HepG2 (cell line): ENCODE measurements around the gene SORD. TPM values are rescaled to one million over a fixed set of nuclear protein-coding genes. Genes with fewer than 3 reads are reported as not detected.
A peak's percentile ranks its signal among the peaks of the same experiment; 100 is the strongest.

Experiments
- ATF7 ChIP-seq, 2 experiments: fragments of 450-650 bp in 1 of 2; sonication (generic) in 1 of 2; formaldehyde crosslinking in 1 of 2; IDR thresholded peaks; 2 replicates each; pipeline versions ENCODE4 v1.4.0 to v1.6.1; 2016 to 2020; ENCODE audit warnings: antibody characterized with exemption in 1 of 2, mild to moderate bottlenecking in 1 of 2, missing genetic modification reagents in 1 of 2
- BRD4 ChIP-seq: sonication (generic); formaldehyde crosslinking; IDR thresholded peaks from 2 replicates; pipeline ENCODE4 v1.4.0; 2020; ENCODE audit warnings: missing genetic modification reagents
- EEA1 ChIP-seq: sonication (generic); formaldehyde crosslinking; IDR thresholded peaks from 2 replicates; pipeline ENCODE4 v1.5.1; 2020; ENCODE audit warnings: mild to moderate bottlenecking, missing genetic modification reagents, borderline replicate concordance
- ISL2 ChIP-seq: sonication (generic); formaldehyde crosslinking; IDR thresholded peaks from 2 replicates; pipeline ENCODE4 v1.5.0; 2020; ENCODE audit warnings: missing genetic modification reagents
- MLX ChIP-seq: IDR thresholded peaks from 2 replicates; pipeline ENCODE4 v1.6.1; 2016
- NBN ChIP-seq: fragments of 450-650 bp; conservative IDR thresholded peaks from 2 replicates; pipeline ENCODE4 v1.6.1; 2017
- NPAS2 ChIP-seq: sonication (generic); formaldehyde crosslinking; IDR thresholded peaks from 2 replicates; pipeline ENCODE4 v1.8.0; 2022; ENCODE audit warnings: mild to moderate bottlenecking, missing genetic modification reagents, borderline replicate concordance
- PTBP1 ChIP-seq: fragments of 200-400 bp; formaldehyde crosslinking; IDR thresholded peaks from 2 replicates; pipeline ENCODE4 v1.6.1; 2018; ENCODE audit warnings: low read length, low read depth; ENCODE audit not compliant: poor library complexity, severe bottlenecking
- REPIN1 ChIP-seq: sonication (generic); formaldehyde crosslinking; IDR thresholded peaks from 2 replicates; pipeline ENCODE4 v1.8.0; 2022; ENCODE audit warnings: missing genetic modification reagents, low read depth, mild to moderate bottlenecking, borderline replicate concordance
- RNF2 ChIP-seq: fragments of 450-650 bp; conservative IDR thresholded peaks from 2 replicates; pipeline ENCODE4 v1.6.1; 2016; ENCODE audit warnings: low read depth
- SAFB2 ChIP-seq: sonication (generic); formaldehyde crosslinking; IDR thresholded peaks from 2 replicates; pipeline ENCODE4 v1.5.1; 2020; ENCODE audit warnings: missing genetic modification reagents, low read depth, mild to moderate bottlenecking, borderline replicate concordance
- SUZ12 ChIP-seq: fragments of 150-350 bp; IDR thresholded peaks from 2 replicates; pipeline ENCODE4 v1.6.1; 2014; ENCODE audit warnings: low read depth, low read length
- THAP11 ChIP-seq: IDR thresholded peaks from 2 replicates; pipeline ENCODE4 v1.6.1; 2016; ENCODE audit warnings: missing biosample characterization, missing genetic modification reagents
- ZFP62 ChIP-seq: sonication (generic); formaldehyde crosslinking; IDR thresholded peaks from 2 replicates; pipeline ENCODE4 v1.4.0; 2020; ENCODE audit warnings: missing genetic modification reagents
- ZNF354B ChIP-seq: sonication (generic); formaldehyde crosslinking; IDR thresholded peaks from 2 replicates; pipeline ENCODE4 v1.8.0; 2022; ENCODE audit warnings: mild to moderate bottlenecking, missing genetic modification reagents
- ZNF597 ChIP-seq: sonication (generic); formaldehyde crosslinking; IDR thresholded peaks from 2 replicates; pipeline ENCODE4 v1.5.0; 2020; ENCODE audit warnings: missing genetic modification reagents
- ZNF709 ChIP-seq: sonication (generic); formaldehyde crosslinking; IDR thresholded peaks from 2 replicates; pipeline ENCODE4 v1.5.0; 2020; ENCODE audit warnings: mild to moderate bottlenecking, missing genetic modification reagents
- ZNF746 ChIP-seq: sonication (generic); formaldehyde crosslinking; IDR thresholded peaks from 2 replicates; pipeline ENCODE4 v1.8.0; 2022; ENCODE audit warnings: mild to moderate bottlenecking, missing genetic modification reagents
- polyA plus RNA-seq, 8 experiments: library from polyadenylated mRNA; depleted of rRNA in 3 of 8; stranded (reverse) in 7 of 8; unstranded in 1 of 8; fragments of >200 nt; fragmentation: Illumina TruSeq in 4 of 8; extraction: Trizol in 4 of 8; gene quantifications; 2 replicates each; pipeline versions ENCODE4 v1.2.1 to v1.2.3, GENCODE V29; 2011 to 2016; ENCODE audit warnings: low read depth in 4 of 8, missing spikeins in 1 of 8, mixed read lengths in 1 of 8; ENCODE audit not compliant: insufficient read depth in 1 of 8
- total RNA-seq, 5 experiments: library from RNA; depleted of rRNA; stranded (reverse); fragments of >200 nt; fragmentation: Illumina TruSeq; extraction: Trizol; gene quantifications; 2 replicates each; pipeline ENCODE4 v1.2.3, GENCODE V29; 2016; ENCODE audit warnings: low read depth in 1 of 5
- TF ChIP-seq, protein P1 (sequence below): sonication (generic); formaldehyde crosslinking; conservative IDR thresholded peaks from 2 replicates; pipeline ENCODE4 v1.4.0; 2020; ENCODE audit warnings: missing genetic modification reagents
- TF ChIP-seq, protein P2 (sequence below): sonication (generic); formaldehyde crosslinking; IDR thresholded peaks from 2 replicates; pipeline ENCODE4 v1.5.0; 2020; ENCODE audit warnings: mild to moderate bottlenecking, missing genetic modification reagents
- TF ChIP-seq, protein P3 (sequence below): sonication (generic); formaldehyde crosslinking; IDR thresholded peaks from 2 replicates; pipeline ENCODE4 v1.4.0; 2020; ENCODE audit warnings: missing genetic modification reagents, borderline replicate concordance

Gene SORD
- total and polyA plus RNA-seq, 2 of the 13 experiments (the other 11 are each of a cell fraction or from before 2014, with no cell fraction given), result 59.1 to 95.3 TPM

DNA sequence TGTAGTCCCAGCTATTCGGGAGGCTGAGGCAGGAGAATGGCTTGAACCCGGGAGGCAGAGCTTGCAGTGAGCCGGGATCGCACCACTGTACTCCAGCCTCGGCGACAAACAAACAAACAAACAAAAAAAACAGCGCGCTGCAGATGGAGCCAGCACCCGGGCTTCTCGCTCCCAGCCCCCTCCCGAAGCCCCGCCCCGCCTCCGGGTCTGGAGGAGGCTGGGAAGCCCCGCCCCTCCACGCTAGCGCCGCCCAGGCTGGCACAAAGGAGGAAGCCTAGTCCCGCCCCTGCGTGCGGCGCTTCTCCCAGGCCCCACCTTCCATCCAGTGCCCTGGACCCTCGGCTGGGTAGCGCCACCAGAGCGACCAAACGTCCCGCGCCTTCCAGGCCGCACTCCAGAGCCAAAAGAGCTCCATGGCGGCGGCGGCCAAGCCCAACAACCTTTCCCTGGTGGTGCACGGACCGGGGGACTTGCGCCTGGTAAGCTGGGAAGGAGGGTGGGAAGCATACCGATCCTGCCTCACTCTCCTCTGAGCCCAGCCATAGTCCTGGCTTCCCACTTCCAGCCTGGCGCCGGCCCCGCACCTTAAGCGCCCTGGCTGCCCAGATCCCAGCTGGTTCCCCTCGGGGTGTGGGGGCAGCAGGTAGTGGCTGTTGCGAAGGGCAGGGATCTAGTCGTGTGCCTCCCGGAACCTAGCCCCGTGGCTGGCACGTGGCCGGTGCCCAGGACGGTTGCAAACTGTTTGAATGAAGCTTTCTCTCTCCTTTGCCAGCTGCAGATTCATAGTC lies at the start of gene SORD (continued):
- TF ChIP-seq, protein P1, sequence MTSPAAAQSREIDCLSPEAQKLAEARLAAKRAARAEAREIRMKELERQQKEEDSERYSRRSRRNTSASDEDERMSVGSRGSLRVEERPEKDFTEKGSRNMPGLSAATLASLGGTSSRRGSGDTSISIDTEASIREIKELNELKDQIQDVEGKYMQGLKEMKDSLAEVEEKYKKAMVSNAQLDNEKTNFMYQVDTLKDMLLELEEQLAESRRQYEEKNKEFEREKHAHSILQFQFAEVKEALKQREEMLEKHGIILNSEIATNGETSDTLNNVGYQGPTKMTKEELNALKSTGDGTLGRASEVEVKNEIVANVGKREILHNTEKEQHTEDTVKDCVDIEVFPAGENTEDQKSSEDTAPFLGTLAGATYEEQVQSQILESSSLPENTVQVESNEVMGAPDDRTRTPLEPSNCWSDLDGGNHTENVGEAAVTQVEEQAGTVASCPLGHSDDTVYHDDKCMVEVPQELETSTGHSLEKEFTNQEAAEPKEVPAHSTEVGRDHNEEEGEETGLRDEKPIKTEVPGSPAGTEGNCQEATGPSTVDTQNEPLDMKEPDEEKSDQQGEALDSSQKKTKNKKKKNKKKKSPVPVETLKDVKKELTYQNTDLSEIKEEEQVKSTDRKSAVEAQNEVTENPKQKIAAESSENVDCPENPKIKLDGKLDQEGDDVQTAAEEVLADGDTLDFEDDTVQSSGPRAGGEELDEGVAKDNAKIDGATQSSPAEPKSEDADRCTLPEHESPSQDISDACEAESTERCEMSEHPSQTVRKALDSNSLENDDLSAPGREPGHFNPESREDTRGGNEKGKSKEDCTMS, result 0 out of 2 replicates have a peak, but pooled peaks have one; percentile 36
- TF ChIP-seq THAP11 (CRISPR knock-in tag) (no peak), SAFB2 (CRISPR knock-in tag) (peak; percentile 76; the same call in 1 of the 2 replicates), SUZ12 (no peak), ZFP62 (CRISPR knock-in tag) (no peak), RNF2 (peak; percentile 69; the same call in 1 of the 2 replicates), NBN (no peak), ZNF354B (no peak), REPIN1 (peak; percentile 35), ZNF597 (no peak), NPAS2 (CRISPR knock-in tag) (no peak), PTBP1 (peak; percentile 68), ISL2 (CRISPR knock-in tag) (0 out of 2 replicates have a peak, but pooled peaks have one; percentile 13), MLX (CRISPR knock-in tag) (no peak; the same call in 1 of the 2 replicates), BRD4 (CRISPR knock-in tag) (no peak), ATF7 (IDR thresholded peaks at IDR 0.05) (no peak), ATF7 (CRISPR knock-in tag; IDR thresholded peaks at IDR 0.05) (no peak), ZNF709 (CRISPR knock-in tag) (peak; percentile 69; the same call in 1 of the 2 replicates), ZNF746 (CRISPR knock-in tag) (no peak), EEA1 (peak; percentile 92)
- TF ChIP-seq, protein P2, sequence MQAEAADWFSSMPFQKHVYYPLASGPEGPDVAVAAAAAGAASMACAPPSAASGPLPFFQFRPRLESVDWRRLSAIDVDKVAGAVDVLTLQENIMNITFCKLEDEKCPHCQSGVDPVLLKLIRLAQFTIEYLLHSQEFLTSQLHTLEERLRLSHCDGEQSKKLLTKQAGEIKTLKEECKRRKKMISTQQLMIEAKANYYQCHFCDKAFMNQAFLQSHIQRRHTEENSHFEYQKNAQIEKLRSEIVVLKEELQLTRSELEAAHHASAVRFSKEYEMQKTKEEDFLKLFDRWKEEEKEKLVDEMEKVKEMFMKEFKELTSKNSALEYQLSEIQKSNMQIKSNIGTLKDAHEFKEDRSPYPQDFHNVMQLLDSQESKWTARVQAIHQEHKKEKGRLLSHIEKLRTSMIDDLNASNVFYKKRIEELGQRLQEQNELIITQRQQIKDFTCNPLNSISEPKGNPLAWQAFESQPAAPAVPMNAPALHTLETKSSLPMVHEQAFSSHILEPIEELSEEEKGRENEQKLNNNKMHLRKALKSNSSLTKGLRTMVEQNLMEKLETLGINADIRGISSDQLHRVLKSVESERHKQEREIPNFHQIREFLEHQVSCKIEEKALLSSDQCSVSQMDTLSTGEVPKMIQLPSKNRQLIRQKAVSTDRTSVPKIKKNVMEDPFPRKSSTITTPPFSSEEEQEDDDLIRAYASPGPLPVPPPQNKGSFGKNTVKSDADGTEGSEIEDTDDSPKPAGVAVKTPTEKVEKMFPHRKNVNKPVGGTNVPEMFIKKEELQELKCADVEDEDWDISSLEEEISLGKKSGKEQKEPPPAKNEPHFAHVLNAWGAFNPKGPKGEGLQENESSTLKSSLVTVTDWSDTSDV (CRISPR knock-in tag), result 0 out of 2 replicates have a peak, but pooled peaks have one; percentile 44
- TF ChIP-seq, protein P3, sequence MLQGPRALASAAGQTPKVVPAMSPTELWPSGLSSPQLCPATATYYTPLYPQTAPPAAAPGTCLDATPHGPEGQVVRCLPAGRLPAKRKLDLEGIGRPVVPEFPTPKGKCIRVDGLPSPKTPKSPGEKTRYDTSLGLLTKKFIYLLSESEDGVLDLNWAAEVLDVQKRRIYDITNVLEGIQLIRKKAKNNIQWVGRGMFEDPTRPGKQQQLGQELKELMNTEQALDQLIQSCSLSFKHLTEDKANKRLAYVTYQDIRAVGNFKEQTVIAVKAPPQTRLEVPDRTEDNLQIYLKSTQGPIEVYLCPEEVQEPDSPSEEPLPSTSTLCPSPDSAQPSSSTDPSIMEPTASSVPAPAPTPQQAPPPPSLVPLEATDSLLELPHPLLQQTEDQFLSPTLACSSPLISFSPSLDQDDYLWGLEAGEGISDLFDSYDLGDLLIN, result no peak
